HCT116 (cell line): ENCODE measurements around the gene FBH1. TPM values are rescaled to one million over a fixed set of nuclear protein-coding genes. Genes with fewer than 3 reads are reported as not detected.

Experiments
- ATAC-seq: fragments of 200-7000 bp; cut with Tn5 transposase; 2 replicates; pipeline ENCODE4 v1.9.1; 2020; ENCODE audit warnings: mild to moderate bottlenecking, moderate library complexity
- BruUV-seq: library from RNA; stranded (reverse); fragments of 400-500 nt; replicated peaks from 2 replicates; lab custom pipeline; 2021; lab: Mats Ljungman, UMichigan
- CTCF ChIA-PET: fragments of 300-600 bp; sonication (Branson Sonifier 250); formaldehyde crosslinking; loops from one replicate; lab custom pipeline; 2021; ENCODE audit warnings: antibody characterized with exemption; lab: Charles Lee
- POLR2A ChIA-PET: fragments of 300-600, 350-600 bp; sonication (Branson Sonifier 250); formaldehyde crosslinking; loops from one replicate; lab custom pipeline; 2021; ENCODE audit warnings: antibody characterized with exemption; lab: Charles Lee
- RAD21 ChIA-PET, 2 experiments: fragments of 300-600 bp; sonication (Branson Sonifier 250); formaldehyde crosslinking; loops; one replicate each; lab custom pipeline; 2023; ENCODE audit warnings: low total read pairs in 2 of 2; ENCODE audit not compliant: uncharacterized antibody in 2 of 2, unreplicated experiment in 2 of 2, low non-redundant PET in 1 of 2; lab: Charles Lee
- DNase-seq: peaks from one replicate; pipeline ENCODE4 v3.0.0-alpha.2; 2010; ENCODE audit warnings: low read depth, low spot score
- H2AFZ ChIP-seq: fragments of 200-600 bp; shearing (Covaris generic), sonication (generic); 2 replicates; pipeline ENCODE4 v1.6.1; 2017; ENCODE audit warnings: low read depth, mixed run types, mixed read lengths, antibody characterized with exemption, low read length; ENCODE audit not compliant: poor library complexity, severe bottlenecking
- H3K27ac ChIP-seq: 2 replicates; pipeline ENCODE4 v1.5.1; 2012; ENCODE audit warnings: low read depth, low read length
- H3K27me3 ChIP-seq: fragments of 200-600 bp; sonication (generic); 2 replicates; pipeline ENCODE4 v1.6.1; 2016; ENCODE audit warnings: mixed run types, low read length, mixed read lengths; ENCODE audit not compliant: insufficient read depth
- H3K36me3 ChIP-seq, 2 experiments: fragments of 200-500 bp in 1 of 2; fragments of 200-600 bp in 1 of 2; sonication (Bioruptor generic) in 1 of 2; sonication (generic) in 1 of 2; 2 replicates each; pipeline versions ENCODE4 v1.5.1 to v1.6.1; 2014 to 2016; ENCODE audit warnings: low read length in 2 of 2, inconsistent platforms in 1 of 2, mixed read lengths in 1 of 2, mixed run types in 1 of 2; ENCODE audit not compliant: insufficient read depth in 2 of 2, control insufficient read depth in 1 of 2
- H3K4me1 ChIP-seq, 2 experiments: fragments of 200-600 bp in 1 of 2; sonication (generic) in 1 of 2; 2 replicates each; pipeline versions ENCODE4 v1.5.1 to v1.6.1; 2012 to 2017; ENCODE audit warnings: low read length in 2 of 2, inconsistent platforms in 1 of 2, mild to moderate bottlenecking in 1 of 2, mixed read lengths in 1 of 2, mixed run types in 1 of 2, moderate library complexity in 1 of 2; ENCODE audit not compliant: insufficient read depth in 2 of 2, control insufficient read depth in 1 of 2
- H3K4me2 ChIP-seq: fragments of 200-600 bp; sonication (generic); 2 replicates; pipeline ENCODE4 v1.6.1; 2017; ENCODE audit warnings: mixed run types, low read length, mixed read lengths
- H3K4me3 ChIP-seq, 2 experiments: fragments of 200-600 bp in 1 of 2; sonication (generic) in 1 of 2; replicated peaks in 1 of 2; 2 replicates each; pipeline ENCODE4 v1.5.1; 2011 to 2016; ENCODE audit warnings: low read length in 2 of 2, control low read depth in 1 of 2, low read depth in 1 of 2, mild to moderate bottlenecking in 1 of 2, mixed read lengths in 1 of 2, mixed run types in 1 of 2
- H3K79me2 ChIP-seq: fragments of 200-600 bp; sonication (generic); 2 replicates; pipeline ENCODE4 v1.6.1; 2017; ENCODE audit warnings: mild to moderate bottlenecking, mixed run types, low read length, moderate library complexity, mixed read lengths; ENCODE audit not compliant: insufficient read depth
- H3K9ac ChIP-seq: fragments of 200-600 bp; sonication (generic); 2 replicates; pipeline ENCODE4 v1.6.1; 2016; ENCODE audit warnings: low read length, mixed read lengths
- H3K9me2 ChIP-seq: fragments of 200-600 bp; sonication (generic), shearing (Covaris generic); 2 replicates; pipeline ENCODE4 v1.6.1; 2017; ENCODE audit warnings: mixed run types, mild to moderate bottlenecking, moderate library complexity; ENCODE audit not compliant: insufficient read depth
- H3K9me3 ChIP-seq, 2 experiments: fragments of 200-500 bp in 1 of 2; fragments of 200-600 bp in 1 of 2; sonication (Bioruptor generic) in 1 of 2; sonication (generic) in 1 of 2; 2 replicates each; pipeline ENCODE4 v1.6.1; 2014 to 2017; ENCODE audit warnings: low read length in 2 of 2, mixed read lengths in 2 of 2, inconsistent platforms in 1 of 2, low read depth in 1 of 2, mild to moderate bottlenecking in 1 of 2, mixed run types in 1 of 2, moderate library complexity in 1 of 2; ENCODE audit not compliant: control insufficient read depth in 1 of 2, insufficient read depth in 1 of 2
- H4K20me1 ChIP-seq: fragments of 200-600 bp; sonication (generic), shearing (Covaris generic); 2 replicates; pipeline ENCODE4 v1.6.1; 2017; ENCODE audit warnings: mixed run types, mild to moderate bottlenecking, moderate library complexity; ENCODE audit not compliant: insufficient read depth
- CEBPB ChIP-seq: IDR thresholded peaks from 2 replicates; pipeline ENCODE4 v1.6.1; 2012; ENCODE audit warnings: low read depth
- CTCF ChIP-seq, 3 experiments: fragments of 200-600 bp in 1 of 3; sonication (generic) in 1 of 3; IDR thresholded peaks in 2 of 3; conservative IDR thresholded peaks in 1 of 3; 2 replicates each; pipeline ENCODE4 v1.5.1; 2012 to 2017; ENCODE audit warnings: low read depth in 2 of 3, low read length in 2 of 3, antibody characterized with exemption in 1 of 3, borderline replicate concordance in 1 of 3, control low read depth in 1 of 3, mild to moderate bottlenecking in 1 of 3, mixed read lengths in 1 of 3, mixed run types in 1 of 3, moderate library complexity in 1 of 3; ENCODE audit not compliant: insufficient read depth in 1 of 3
- EGR1 ChIP-seq: IDR thresholded peaks from 2 replicates; pipeline ENCODE4 v1.6.1; 2012; ENCODE audit warnings: low read depth
- MAX ChIP-seq: IDR thresholded peaks from 2 replicates; pipeline ENCODE4 v1.6.1; 2012
- POLR2A ChIP-seq: IDR thresholded peaks from 2 replicates; pipeline ENCODE4 v1.7.0; 2011; ENCODE audit warnings: borderline replicate concordance; ENCODE audit not compliant: insufficient read depth, insufficient read length; ENCODE audit errors: extremely low read depth
- POLR2AphosphoS5 ChIP-seq: IDR thresholded peaks from 2 replicates; pipeline ENCODE4 v1.6.1; 2011; ENCODE audit warnings: mild to moderate bottlenecking, low read depth, low read length, moderate library complexity
- REST ChIP-seq: IDR thresholded peaks from 2 replicates; pipeline ENCODE4 v1.6.1; 2012; ENCODE audit warnings: low read depth
- SRF ChIP-seq: IDR thresholded peaks from 2 replicates; pipeline ENCODE4 v1.6.1; 2012; ENCODE audit warnings: low read depth
- YY1 ChIP-seq: IDR thresholded peaks from 2 replicates; pipeline ENCODE4 v1.6.1; 2011; ENCODE audit warnings: low read length, low read depth, moderate library complexity, mild to moderate bottlenecking; ENCODE audit not compliant: insufficient replicate concordance; ENCODE audit errors: extremely low read depth
- ZBTB33 ChIP-seq: IDR thresholded peaks from 2 replicates; pipeline ENCODE4 v1.6.1; 2011; ENCODE audit warnings: mild to moderate bottlenecking, low read length, moderate library complexity; ENCODE audit not compliant: insufficient replicate concordance; ENCODE audit errors: extremely low read depth
- intact Hi-C: fragments of 100-400 bp; cut with micrococcal nuclease; formaldehyde crosslinking; loops from 2 replicates; pipeline ENCODE4 v1.10.0; 2022
- total RNA-seq: library from RNA; stranded (reverse); gene quantifications from one replicate; pipeline ENCODE4 v1.2.1, GENCODE V29; 2021; ENCODE audit not compliant: unreplicated experiment

Gene FBH1
- total RNA-seq, 1 experiment from 2014 or later, result 70.2 TPM

- TF ChIP-seq ZBTB33 (no peak), CTCF (IDR thresholded peaks at IDR 0.05 in 2 of 3, conservative IDR thresholded peaks at IDR 0.05 in 1 of 3; ENCODE audit: borderline replicate concordance in 1 of 3, insufficient read depth in 1 of 3, low read depth in 2 of 3, low read length in 2 of 3) (no peak)
Observed at GRCh38 chr10:5941579-5941978, 51.5 kb downstream of the FBH1 start (continued).

- CTCF ChIA-PET, result no interaction called here
- no peak for TF ChIP-seq ZBTB33
- no peak for TF ChIP-seq REST
- no peak for TF ChIP-seq MAX
- no peak for TF ChIP-seq EGR1
- TF ChIP-seq POLR2AphosphoS5, result no peak
- no peak for TF ChIP-seq SRF
- TF ChIP-seq YY1, result no peak
- no peak for TF ChIP-seq POLR2A
- no peak for TF ChIP-seq CEBPB
- no TSS peak for BruUV-seq
- DNase-seq (no peak), ATAC-seq (no peak)
- H3K4me3 ChIP-seq, result no peak overlapping the region
- no peak overlapping the region for H3K9ac ChIP-seq
- H3K27ac ChIP-seq, result no peak overlapping the region
- no peak overlapping the region for H2AFZ ChIP-seq
- no peaks in the 10 kb centered on the region for H4K20me1 ChIP-seq
- no peaks in the 10 kb centered on the region for H3K79me2 ChIP-seq
- no peaks in the 10 kb centered on the region for H3K9me2 ChIP-seq
- POLR2A ChIA-PET, result no interaction called here
- H3K36me3 ChIP-seq, result peaks cover 6 to 7% of the 10 kb centered on the region in 2 experiments; a peak in 3 of 4 replicates
- RAD21 ChIA-PET, result no interaction called here
- no peak overlapping the region for H3K4me2 ChIP-seq
- intact Hi-C loops, result loop anchor here (10.0 kb wide), 1 partner anchor 73 kb away; no protein-coding TSS in a partner anchor
- peaks cover 0 to 16% of the 10 kb centered on the region in 2 experiments; a peak in 2 of 4 replicates for H3K4me1 ChIP-seq
- H3K9me3 ChIP-seq, result no peaks in the 10 kb centered on the region
- no peaks in the 10 kb centered on the region for H3K27me3 ChIP-seq
Observed at GRCh38 chr10:5942001-5942400, 52.0 kb downstream of the FBH1 start.
